Testis (tissue), 5 donors: ENCODE data around the gene AMPD3. TPM values are rescaled to one million over a fixed set of nuclear protein-coding genes. Genes with fewer than 3 reads are reported as not detected.

Source experiments
- DNase-seq: peaks from one replicate; pipeline ENCODE4 v3.0.0-alpha.2; 2019
- H3K27ac ChIP-seq, 2 donors: fragments of 200-600 bp; sonication (generic); one replicate each; pipeline ENCODE4 v1.5.1; 2019
- H3K27me3 ChIP-seq: fragments of 200-600 bp; sonication (generic); one replicate; pipeline ENCODE4 v1.5.1; 2019
- H3K36me3 ChIP-seq: fragments of 200-600 bp; sonication (generic); one replicate; pipeline ENCODE4 v1.5.1; 2017; ENCODE audit warnings: low read depth; ENCODE audit errors: missing control alignments
- H3K4me1 ChIP-seq: fragments of 200-600 bp; sonication (generic); one replicate; pipeline ENCODE4 v1.5.1; 2019
- H3K4me3 ChIP-seq, 2 donors: fragments of 200-600 bp; sonication (generic); one replicate each; pipeline ENCODE4 v1.5.1; 2017 to 2019
- H3K9me3 ChIP-seq: fragments of 200-600 bp; sonication (generic); one replicate; pipeline ENCODE4 v1.5.1; 2017
- CTCF ChIP-seq, 3 experiments: fragments of 450-650 bp in 2 of 3; fragments of 200-600 bp in 1 of 3; sonication (generic) in 1 of 3; IDR thresholded peaks; one replicate each; pipeline ENCODE4 v1.5.1; 2016 to 2019; ENCODE audit warnings: antibody characterized with exemption in 3 of 3, mild to moderate bottlenecking in 2 of 3, moderate library complexity in 1 of 3
- POLR2A ChIP-seq: fragments of 450-650 bp; IDR thresholded peaks from one replicate; pipeline ENCODE4 v1.6.1; 2017; ENCODE audit warnings: antibody characterized with exemption, mild to moderate bottlenecking, moderate library complexity
- WGBS, 2 donors: methylation state at CpG; one replicate each; pipeline ENCODE4 v1.1.5; 2018; 5-methylcytosine and 5-hydroxymethylcytosine counted together
- intact Hi-C: fragments of 100-400 bp; cut with DNase I; formaldehyde crosslinking; loops from one replicate; pipeline ENCODE4 v1.15.1; 2023; ENCODE audit warnings: low total_unique reads
- long read RNA-seq, 2 donors: transcript quantifications; one replicate each; lab custom pipeline, GENCODE V29; 2026
- polyA plus RNA-seq: library from polyadenylated mRNA; stranded (reverse); fragments of 350-450 nt; fragmentation: Illumina TruSeq; extraction: RNeasy Lipid Tissue Mini Kit (QIAGEN cat#74804); gene quantifications from one replicate; pipeline ENCODE4 v1.2.3, GENCODE V29; 2014; ENCODE audit warnings: low read depth, low replicate concordance; ENCODE audit not compliant: insufficient read depth
- total RNA-seq, 2 donors: library from RNA; depleted of rRNA; stranded (reverse); fragments of >200 nt; gene quantifications; one replicate each; pipeline ENCODE4 v1.2.3, GENCODE V29; 2016

AMPD3 gene
- total RNA-seq: 10 to 100 TPM; 10.9 to 13.4 TPM
- polyA plus RNA-seq: 5.5 TPM
- long read RNA-seq, donor 1, partial matches to known transcripts: 5 of 8 reads
- long read RNA-seq, donor 1, other reads (novel, unspliced or antisense): 0 of 8 reads
- long read RNA-seq, donor 2: 0 reads

GRCh38 chr11:10454878-10455631 is at the start of gene AMPD3:
AMPD3 (plus strand) TSS chr11:10455264; CDS start chr11:10461520, 6,256 bp downstream.
- H3K4me3 ChIP-seq: peak within 1 kb of the TSS in 1 of 2 donors; percentile 44
- H3K27me3 ChIP-seq: no peaks in the 10 kb centered on the region
- TF ChIP-seq POLR2A (no peak), CTCF (IDR thresholded peaks at IDR 0.05) (no peak)
- H3K4me1 ChIP-seq: peaks cover 27% of the 10 kb centered on the region
- H3K36me3 ChIP-seq: no peaks in the 10 kb centered on the region
- no peaks in the 10 kb centered on the region for H3K9me3 ChIP-seq
- peak; percentile 26 for DNase-seq
- whole genome bisulfite sequencing, 2 donors: 63 to 72% methylated on average over 6 to 11 of the region's 11 CpGs
- intact Hi-C loops: no loop called here
- H3K27ac ChIP-seq: no peak within 1 kb of the TSS

DNA sequence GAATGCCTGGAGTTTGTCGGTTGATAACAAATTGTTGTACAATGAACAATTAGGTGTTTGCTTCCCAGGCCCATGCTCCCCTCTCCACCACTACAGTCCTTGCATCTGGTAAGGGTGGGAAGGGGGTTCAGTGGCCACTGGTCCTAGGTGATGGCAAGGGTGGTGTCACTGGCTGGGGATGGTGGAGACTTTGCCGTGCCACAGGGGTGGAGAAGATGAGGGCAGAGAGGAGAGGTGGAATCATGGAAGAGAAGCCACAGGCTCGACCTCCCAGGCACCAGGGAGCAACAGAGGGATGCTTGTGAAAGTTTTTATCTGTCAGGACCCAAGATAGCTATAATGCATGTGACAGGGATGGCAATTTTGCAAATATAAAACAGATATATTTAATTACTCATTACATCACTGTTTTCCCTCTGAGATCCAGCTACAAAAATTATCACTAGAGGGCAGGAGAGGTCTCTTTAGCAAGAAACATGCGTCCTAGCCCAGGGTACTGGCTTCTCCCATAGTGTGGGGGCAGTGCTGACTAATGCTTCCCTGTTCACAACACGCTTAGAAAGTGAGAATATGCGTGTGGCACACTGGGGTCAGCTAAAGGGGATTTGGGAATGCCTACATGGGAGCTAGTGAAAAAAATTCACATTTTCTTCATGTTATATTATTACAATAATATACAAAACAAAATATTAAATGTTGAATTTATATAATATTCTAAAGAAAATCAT is 49.0 kb upstream of the AMPD3 start:
- H3K36me3 ChIP-seq: no peaks in the 10 kb centered on the region
- no peaks in the 10 kb centered on the region for H3K9me3 ChIP-seq
- WGBS, 2 donors: 42 to 51% methylated on average over 6 of the region's 6 CpGs
- intact Hi-C loops: loop anchor here (10.0 kb wide), 1 partner anchor 329 kb away; no protein-coding TSS in a partner anchor
- H3K27me3 ChIP-seq: no peaks in the 10 kb centered on the region
- TF ChIP-seq POLR2A (no peak), CTCF (IDR thresholded peaks at IDR 0.05) (peak; percentile 55 to 72 (median 66))
- H3K27ac ChIP-seq: no peak overlapping the region
- no peak overlapping the region for H3K4me3 ChIP-seq
- DNase-seq: peak; percentile 84
- H3K4me1 ChIP-seq: peaks cover 4% of the 10 kb centered on the region

DNA sequence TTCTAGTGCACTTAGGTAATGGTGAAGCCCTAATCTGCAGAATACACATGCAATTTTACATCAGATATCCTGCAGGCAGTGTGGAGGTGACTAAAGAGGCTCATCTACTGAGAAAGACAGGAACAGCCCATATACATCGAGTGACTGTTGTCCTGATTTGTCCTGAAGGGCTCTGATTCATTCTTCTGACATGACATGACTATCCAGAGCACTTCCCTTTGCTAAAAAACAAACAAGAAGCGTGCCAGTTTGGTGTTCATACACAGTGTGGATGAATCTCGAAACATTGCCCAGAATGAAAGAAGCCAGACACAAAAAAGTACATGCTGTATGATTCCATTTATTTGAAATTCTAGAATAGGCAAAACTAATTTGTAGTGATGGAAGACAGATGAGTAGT is 48.0 kb upstream of the AMPD3 start:
- Histone ChIP-seq H3K27me3 (no peaks in the 10 kb centered on the region), H3K4me1 (no peaks in the 10 kb centered on the region), H3K36me3 (no peaks in the 10 kb centered on the region), H3K9me3 (no peaks in the 10 kb centered on the region), H3K27ac (no peak overlapping the region), H3K4me3 (no peak overlapping the region)
- WGBS, 2 donors: 75 to 85% methylated on average over 3 of the region's 3 CpGs
- TF ChIP-seq CTCF (IDR thresholded peaks at IDR 0.05) (no peak), POLR2A (no peak)
- intact Hi-C loops: loop anchor here (10.0 kb wide), 1 partner anchor 328 kb away; no protein-coding TSS in a partner anchor
- no peak for DNase-seq

DNA sequence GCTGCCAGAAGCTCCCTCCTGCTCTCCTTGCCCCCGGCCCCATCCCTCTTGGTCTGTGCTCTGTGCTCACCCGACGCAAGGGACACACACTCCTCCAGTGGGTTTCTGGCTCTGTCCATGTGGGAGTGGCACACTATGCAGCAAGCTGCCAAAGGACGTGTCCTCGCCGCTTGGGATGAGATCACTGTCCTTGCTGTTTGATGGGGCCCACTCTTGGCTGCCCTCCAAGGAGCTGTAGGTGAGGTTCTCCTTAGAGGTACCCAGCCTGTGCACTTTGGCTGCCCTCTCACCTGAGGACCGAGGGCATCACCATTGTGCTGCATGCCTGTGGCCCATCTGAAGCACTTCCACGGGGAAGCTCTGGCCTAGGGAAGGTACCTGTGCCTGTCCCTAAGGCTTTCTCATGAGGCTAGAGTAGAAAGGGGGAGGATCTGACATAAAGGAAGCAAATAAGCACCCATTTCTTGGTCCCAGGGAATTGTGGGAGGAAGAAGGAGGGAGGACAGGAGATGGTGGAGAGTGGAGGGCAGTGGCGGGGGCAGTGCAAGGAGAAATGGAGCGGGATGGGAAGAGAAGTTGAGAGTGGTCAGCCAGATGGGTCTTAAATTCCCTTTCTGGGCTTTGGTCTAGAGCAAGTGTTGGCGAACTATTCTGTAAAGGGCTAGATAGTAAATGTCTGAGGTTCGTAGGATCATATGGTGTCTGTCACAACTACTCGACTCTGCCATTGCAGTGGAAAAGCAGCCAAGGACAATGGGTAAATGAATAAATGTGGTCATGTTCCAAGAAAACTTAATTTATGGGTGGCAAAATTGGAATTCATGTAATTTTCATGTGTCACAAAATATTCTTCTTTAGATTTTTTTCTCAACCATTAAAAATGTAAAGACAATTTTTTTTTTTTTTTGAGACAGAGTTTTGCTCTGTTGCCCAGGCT is 47.0 kb upstream of the AMPD3 start:
- 87 to 88% methylated on average over 10 to 13 of the region's 13 CpGs for WGBS, 2 donors
- TF ChIP-seq CTCF (IDR thresholded peaks at IDR 0.05): no peak
- intact Hi-C loops: loop anchor here (10.0 kb wide), 1 partner anchor 327 kb away; no protein-coding TSS in a partner anchor

More for the DNA sequence above, 47.0 kb upstream of the AMPD3 start:
- no peak overlapping the region for H3K27ac ChIP-seq
- no peaks in the 10 kb centered on the region for H3K27me3 ChIP-seq
- H3K9me3 ChIP-seq: no peaks in the 10 kb centered on the region
- H3K36me3 ChIP-seq: no peaks in the 10 kb centered on the region
- H3K4me3 ChIP-seq: no peak overlapping the region
- peak; percentile 52 for DNase-seq
- H3K4me1 ChIP-seq: no peaks in the 10 kb centered on the region
